Mucosa of descending colon (tissue), 3 donors: Measurements from ENCODE around the gene FCHO1. TPM values are rescaled to one million over a fixed set of nuclear protein-coding genes. Genes with fewer than 3 reads are reported as not detected.
"Not testable (repeated sequence)": the region's sequence is repeated elsewhere in the genome, so short reads cannot be mapped to it uniquely, and the experiment has no call there.

ENCODE experiments used
- ATAC-seq: fragments of 200-7000 bp; cut with Tn5 transposase; one replicate; pipeline ENCODE4 v1.9.1; 2020; ENCODE audit warnings: mild to moderate bottlenecking, moderate library complexity
- DNase-seq, 3 donors: peaks; one replicate each; pipeline ENCODE4 v3.0.0-alpha.2; 2020
- H3K36me3 ChIP-seq: fragments of 200-600 bp; one replicate; pipeline ENCODE4 v1.8.0; 2021; ENCODE audit warnings: low read depth, mild to moderate bottlenecking
- H3K4me1 ChIP-seq: fragments of 200-600 bp; one replicate; pipeline ENCODE4 v1.8.0; 2021; ENCODE audit warnings: low read depth, mild to moderate bottlenecking
- H3K4me3 ChIP-seq: fragments of 200-600 bp; one replicate; pipeline ENCODE4 v1.8.0; 2021; ENCODE audit warnings: mild to moderate bottlenecking
- H3K9me3 ChIP-seq: fragments of 200-600 bp; one replicate; pipeline ENCODE4 v1.8.0; 2021; ENCODE audit warnings: mild to moderate bottlenecking
- intact Hi-C, 2 donors: fragments of 100-400 bp; cut with DNase I in 1 of 2; cut with micrococcal nuclease in 1 of 2; formaldehyde crosslinking; loops; one replicate each; pipeline versions ENCODE4 v1.11.0 to v1.11.1; 2022; cut with DNase I, micrococcal nuclease
- total RNA-seq, 3 donors: library from RNA; stranded (reverse); fragmentation: NEBNext Ultra II Directional in 2 of 3; extraction: Animal tissue kit (Norgen Biotek cat#: 25700) in 2 of 3; gene quantifications; one replicate each; pipeline versions ENCODE4 v1.2.1 to v1.2.4, GENCODE V29; 2021 to 2023
- TF ChIP-seq, protein P1 (sequence below): fragments of 200-600 bp; IDR thresholded peaks from one replicate; pipeline ENCODE4 v1.8.0; 2022; ENCODE audit warnings: antibody characterized with exemption, mild to moderate bottlenecking
- donor health status: DM: no; HTN: no; CAD: no; lungs with moderate emphysema.
- donor health status: DM: no; HTN: no; CAD: no.
- donor health status: DM: no; HTN: yes; CAD: no.

Gene FCHO1
- total RNA-seq, 3 donors from 2014 or later, result 3.4 to 4.4 (median 4.2) TPM

DNA sequence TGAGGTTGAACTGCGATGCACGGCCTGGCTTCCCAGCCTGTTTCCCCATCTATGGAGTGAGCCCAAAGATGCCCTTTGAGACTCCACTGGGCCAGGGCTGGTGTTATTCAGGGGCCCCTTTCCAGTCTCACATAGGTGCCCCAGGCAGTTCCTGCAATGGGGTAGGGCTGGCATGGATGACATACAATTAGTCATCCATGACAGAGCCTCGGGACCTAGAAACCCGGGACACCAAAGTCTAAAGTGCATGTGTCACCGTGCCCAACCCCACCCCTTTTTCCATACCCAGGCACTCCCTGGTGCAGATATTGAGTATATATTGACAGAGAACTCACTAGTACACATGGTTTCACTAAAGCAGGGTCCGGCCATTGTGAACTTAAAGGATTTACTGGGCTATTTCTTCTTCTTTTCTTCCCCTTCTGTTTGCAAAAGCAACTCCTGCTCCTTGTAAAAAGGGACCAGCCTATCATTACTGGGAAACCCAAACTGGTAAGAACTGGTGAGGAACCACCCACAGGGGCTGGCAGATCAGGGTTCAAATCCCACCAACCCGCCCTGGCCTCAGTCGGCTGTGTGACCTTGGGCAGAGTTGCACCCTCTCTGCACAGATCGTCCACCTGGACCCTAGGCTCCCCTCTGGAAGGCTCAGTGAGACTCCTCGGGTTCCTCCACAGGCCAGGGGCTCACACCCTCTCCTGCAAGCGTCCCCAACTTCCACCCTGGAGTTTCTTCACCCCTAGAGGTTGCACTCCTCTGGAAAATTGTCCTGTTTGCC, 46.3 kb downstream of the FCHO1 start:
- peak; percentile 78 for ATAC-seq
- peak; percentile 83 to 90 (median 88) for DNase-seq
- TF ChIP-seq, protein P1, sequence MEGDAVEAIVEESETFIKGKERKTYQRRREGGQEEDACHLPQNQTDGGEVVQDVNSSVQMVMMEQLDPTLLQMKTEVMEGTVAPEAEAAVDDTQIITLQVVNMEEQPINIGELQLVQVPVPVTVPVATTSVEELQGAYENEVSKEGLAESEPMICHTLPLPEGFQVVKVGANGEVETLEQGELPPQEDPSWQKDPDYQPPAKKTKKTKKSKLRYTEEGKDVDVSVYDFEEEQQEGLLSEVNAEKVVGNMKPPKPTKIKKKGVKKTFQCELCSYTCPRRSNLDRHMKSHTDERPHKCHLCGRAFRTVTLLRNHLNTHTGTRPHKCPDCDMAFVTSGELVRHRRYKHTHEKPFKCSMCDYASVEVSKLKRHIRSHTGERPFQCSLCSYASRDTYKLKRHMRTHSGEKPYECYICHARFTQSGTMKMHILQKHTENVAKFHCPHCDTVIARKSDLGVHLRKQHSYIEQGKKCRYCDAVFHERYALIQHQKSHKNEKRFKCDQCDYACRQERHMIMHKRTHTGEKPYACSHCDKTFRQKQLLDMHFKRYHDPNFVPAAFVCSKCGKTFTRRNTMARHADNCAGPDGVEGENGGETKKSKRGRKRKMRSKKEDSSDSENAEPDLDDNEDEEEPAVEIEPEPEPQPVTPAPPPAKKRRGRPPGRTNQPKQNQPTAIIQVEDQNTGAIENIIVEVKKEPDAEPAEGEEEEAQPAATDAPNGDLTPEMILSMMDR, result no peak
- Histone ChIP-seq H3K4me3 (no peak overlapping the region), H3K4me1 (peaks cover 18% of the 10 kb centered on the region), H3K9me3 (no peaks in the 10 kb centered on the region), H3K36me3 (no peaks in the 10 kb centered on the region)
- intact Hi-C loops, result loop anchor here in 1 of 2 donors (10.0 kb wide), 1 partner anchor 57 kb away; the partner anchor contains the start of gene RPL18A

DNA sequence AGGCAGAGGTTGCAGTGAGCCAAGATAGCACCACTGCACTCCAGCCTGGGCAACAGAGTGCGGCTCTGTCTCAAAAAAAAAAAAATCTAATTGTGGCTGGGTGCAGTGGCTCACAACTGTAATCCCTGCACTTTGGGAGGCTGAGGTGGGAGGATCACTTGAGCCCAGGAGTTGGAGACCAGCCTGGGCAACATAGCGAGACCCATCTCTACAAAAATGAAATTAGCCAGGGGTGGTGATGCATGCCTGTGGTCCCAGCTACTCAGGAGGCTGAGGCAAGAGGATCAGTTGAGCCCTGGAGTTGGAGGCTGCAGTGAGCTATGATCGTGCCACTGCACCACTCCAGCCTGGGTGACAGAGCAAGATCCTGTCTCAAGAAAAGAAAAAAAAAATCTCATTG, 47.3 kb downstream of the FCHO1 start:
- not testable (repeated sequence) for H3K36me3 ChIP-seq, DNase-seq, H3K9me3 ChIP-seq, H3K4me3 ChIP-seq, ATAC-seq
- intact Hi-C loops, result loop anchor here in 1 of 2 donors (10.0 kb wide), 1 partner anchor 56 kb away; the partner anchor contains the start of gene RPL18A
- H3K4me1 ChIP-seq, result peaks cover 18% of the 10 kb centered on the region

DNA sequence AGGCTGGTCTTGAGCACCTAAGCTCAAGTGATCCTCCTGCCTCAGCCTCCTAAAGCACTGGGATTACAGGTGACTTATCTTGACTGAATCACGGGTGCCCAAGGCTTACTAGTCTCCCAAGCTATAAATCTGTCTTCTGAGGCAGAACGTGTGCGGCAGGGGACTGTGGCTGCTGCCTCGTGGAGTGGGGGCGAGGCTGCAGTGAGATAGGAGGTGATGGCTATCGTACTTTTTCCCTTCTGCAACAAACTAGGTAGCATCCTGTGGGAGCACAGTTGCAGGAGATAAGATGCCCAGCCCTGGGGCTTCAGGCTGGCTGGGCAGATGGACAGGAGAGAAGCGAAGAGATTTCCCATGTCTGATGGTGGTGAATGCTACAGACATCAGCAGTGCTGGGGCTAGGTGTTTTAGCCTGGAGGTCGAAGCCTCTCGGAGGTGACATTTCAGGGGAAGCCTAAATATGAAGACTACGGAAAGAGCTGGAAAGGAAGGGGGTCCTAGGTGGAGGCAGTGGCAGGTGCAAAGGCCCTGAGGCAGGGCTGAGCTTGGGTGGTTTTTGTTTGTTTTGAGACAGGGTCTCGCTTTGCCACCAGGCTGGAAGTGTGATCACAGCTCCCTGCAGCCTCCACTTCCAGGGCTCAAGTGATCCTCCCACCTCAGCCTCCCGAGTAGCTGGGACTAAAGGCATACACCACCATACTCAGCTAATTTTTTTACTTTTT, 51.0 kb downstream of the FCHO1 start:
- Histone ChIP-seq H3K9me3 (no peaks in the 10 kb centered on the region), H3K4me3 (no peak overlapping the region), H3K36me3 (no peaks in the 10 kb centered on the region), H3K4me1 (peaks cover 14% of the 10 kb centered on the region)
- ATAC-seq, result no peak
- DNase-seq, result no peak
- TF ChIP-seq, protein P1, result no peak
- intact Hi-C loops, result no loop called here

DNA sequence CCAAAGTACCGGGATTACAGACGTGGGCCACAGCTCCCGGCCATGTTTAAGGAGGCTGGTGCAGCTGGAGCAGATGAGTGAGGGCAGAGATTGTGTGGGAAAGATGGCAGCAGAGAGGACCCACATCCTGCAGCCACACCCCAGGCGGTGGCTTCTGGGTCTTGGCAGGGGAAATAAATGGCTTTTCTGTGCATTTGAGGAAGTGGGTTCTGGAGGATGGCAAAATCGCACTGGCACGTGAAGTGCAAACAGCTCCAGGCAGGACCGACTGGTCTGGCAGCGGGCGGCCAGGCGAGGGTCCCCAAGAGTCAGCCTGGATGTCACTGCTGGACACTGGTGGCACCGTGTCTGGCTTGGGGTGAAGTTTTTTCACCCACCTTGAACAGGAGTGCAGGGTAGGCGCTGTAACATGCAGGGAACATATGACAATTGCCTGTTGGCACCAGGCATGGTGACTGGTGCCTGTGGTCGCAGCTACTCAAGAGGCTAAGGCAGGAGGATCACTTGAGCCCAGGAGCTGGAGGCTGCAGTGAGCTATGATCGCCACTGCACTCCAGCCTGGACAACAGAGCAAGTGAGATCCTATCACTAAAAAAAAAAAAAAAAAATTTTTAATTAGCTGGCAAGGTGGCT, 52.1 kb downstream of the FCHO1 start:
- TF ChIP-seq, protein P1, result no peak
- ATAC-seq, result peak; percentile 38
- no peak for DNase-seq
- H3K4me3 ChIP-seq, result no peak overlapping the region
- intact Hi-C loops, result no loop called here
- H3K4me1 ChIP-seq, result peaks cover 10% of the 10 kb centered on the region
- no peaks in the 10 kb centered on the region for H3K36me3 ChIP-seq
- H3K9me3 ChIP-seq, result no peaks in the 10 kb centered on the region

DNA sequence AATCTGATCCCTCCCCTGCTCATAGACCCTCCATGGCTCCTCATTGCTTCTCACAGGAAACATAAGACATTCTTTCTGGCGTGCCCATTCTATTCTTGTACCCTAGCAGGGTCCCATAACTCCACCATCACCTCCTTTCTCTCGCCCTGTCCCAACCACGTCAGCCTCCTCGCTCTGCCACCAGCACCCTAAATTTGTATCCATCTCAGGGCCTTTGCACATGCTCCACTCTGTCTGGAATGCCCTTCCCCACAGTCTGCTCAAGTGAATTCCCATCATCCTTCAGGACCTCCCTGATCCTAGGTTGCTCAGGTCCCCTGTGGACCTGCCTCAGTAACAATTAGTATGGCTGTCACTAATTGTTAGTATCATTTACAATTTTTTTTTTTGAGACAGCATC, 54.1 kb downstream of the FCHO1 start:
- no peaks in the 10 kb centered on the region for H3K9me3 ChIP-seq
- TF ChIP-seq, protein P1, result no peak
- intact Hi-C loops, result no loop called here
- no peaks in the 10 kb centered on the region for H3K4me1 ChIP-seq
- no peaks in the 10 kb centered on the region for H3K36me3 ChIP-seq
- no peak overlapping the region for H3K4me3 ChIP-seq
- DNase-seq (no peak), ATAC-seq (no peak)

DNA sequence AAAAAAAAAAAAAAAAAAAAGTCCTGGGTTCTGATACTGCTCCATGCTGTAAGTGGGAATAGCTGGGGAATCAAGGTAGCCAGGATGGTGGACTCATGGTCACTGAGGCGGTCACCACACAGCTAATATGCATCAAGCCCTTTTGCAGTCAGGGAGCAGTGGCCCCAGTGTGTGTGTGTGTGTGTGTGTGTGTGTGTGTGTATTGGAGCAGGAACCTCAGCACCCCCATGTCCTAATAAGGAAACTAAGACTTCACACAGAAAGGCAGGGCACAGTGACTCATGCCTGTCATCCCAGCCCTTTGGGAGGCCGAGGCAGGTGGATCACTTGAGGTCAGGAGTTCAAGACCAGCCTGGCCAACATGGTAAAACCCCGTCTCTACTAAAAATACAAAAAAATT, 55.7 kb downstream of the FCHO1 start:
- ATAC-seq (peak; percentile 62), DNase-seq (no peak)
- TF ChIP-seq, protein P1, result no peak
- H3K4me3 ChIP-seq, result no peak overlapping the region
- H3K4me1 ChIP-seq, result no peaks in the 10 kb centered on the region
- no peaks in the 10 kb centered on the region for H3K9me3 ChIP-seq
- H3K36me3 ChIP-seq, result no peaks in the 10 kb centered on the region
- intact Hi-C loops, result no loop called here
